H1 (cell line): ENCODE measurements around the gene CALD1. TPM values are rescaled to one million over a fixed set of nuclear protein-coding genes. Genes with fewer than 3 reads are reported as not detected.

Experiments used
- CTCF ChIA-PET: fragments of 300-600 bp; sonication (Branson Sonifier 250); formaldehyde crosslinking; loops from one replicate; lab custom pipeline; 2021; ENCODE audit not compliant: partially characterized antibody; lab: Charles Lee
- POLR2A ChIA-PET: fragments of 300-600 bp; sonication (Branson Sonifier 250); formaldehyde crosslinking; loops from one replicate; lab custom pipeline; 2021; ENCODE audit warnings: inconsistent platforms; ENCODE audit not compliant: partially characterized antibody; lab: Charles Lee
- DNase-seq, 2 experiments: peaks; one replicate each; pipeline versions ENCODE4 v3.0.0 to v3.0.0-alpha.2; 2010 to 2022; ENCODE audit warnings: low spot score in 2 of 2, low read depth in 1 of 2, mixed read lengths in 1 of 2
- FAIRE-seq: peaks from 2 replicates; lab custom pipeline; 2011; peaks lifted over from hg19 to GRCh38; lab: Jason Lieb, UNC
- H2AFZ ChIP-seq: 2 replicates; pipeline ENCODE4 v1.8.1; 2012; ENCODE audit warnings: low read length, inconsistent platforms
- H2AK5ac ChIP-seq: 2 replicates; pipeline ENCODE4 v1.6.1; 2013; ENCODE audit warnings: low read depth, low read length
- H2BK120ac ChIP-seq: replicated peaks from 2 replicates; pipeline ENCODE3; 2013; ENCODE audit warnings: low read depth, low read length, inconsistent platforms
- H2BK12ac ChIP-seq: 2 replicates; pipeline ENCODE4 v1.6.1; 2013; ENCODE audit warnings: low read depth, low read length
- H2BK15ac ChIP-seq: 2 replicates; pipeline ENCODE4 v1.6.1; 2013; ENCODE audit warnings: low read length
- H2BK20ac ChIP-seq: 2 replicates; pipeline ENCODE4 v1.6.1; 2013; ENCODE audit warnings: low read length
- H2BK5ac ChIP-seq: 2 replicates; pipeline ENCODE4 v1.6.1; 2013; ENCODE audit warnings: low read depth, low read length
- H3K14ac ChIP-seq: 2 replicates; pipeline ENCODE4 v1.6.1; 2013; ENCODE audit warnings: inconsistent platforms; ENCODE audit not compliant: insufficient read length
- H3K18ac ChIP-seq: 2 replicates; pipeline ENCODE4 v1.6.1; 2013; ENCODE audit warnings: low read length; ENCODE audit errors: extremely low read depth
- H3K23ac ChIP-seq: 2 replicates; pipeline ENCODE4 v1.6.1; 2013; ENCODE audit warnings: inconsistent platforms; ENCODE audit not compliant: insufficient read length
- H3K23me2 ChIP-seq: 2 replicates; pipeline ENCODE4 v1.6.1; 2013; ENCODE audit warnings: low read depth, low read length
- H3K27ac ChIP-seq: 2 replicates; pipeline ENCODE4 v1.6.1; 2011; ENCODE audit warnings: low read depth, low read length, inconsistent platforms
- H3K27me3 ChIP-seq, 4 experiments: replicated peaks in 1 of 4; 1 replicate in 1 of 4; 2 replicates in 3 of 4; pipeline versions ENCODE4 v1.6.1 to v1.8.1; 2011 to 2013; ENCODE audit warnings: low read length in 3 of 4, mild to moderate bottlenecking in 3 of 4, inconsistent platforms in 2 of 4, mixed read lengths in 2 of 4, moderate library complexity in 1 of 4; ENCODE audit not compliant: control insufficient read depth in 3 of 4, insufficient read depth in 3 of 4; ENCODE audit errors: extremely low read depth in 1 of 4
- H3K36me3 ChIP-seq, 4 experiments: 2 replicates each; pipeline versions ENCODE4 v1.6.1 to v1.8.1; 2011 to 2013; ENCODE audit warnings: mild to moderate bottlenecking in 4 of 4, low read length in 3 of 4, moderate library complexity in 2 of 4, control low read depth in 1 of 4, inconsistent platforms in 1 of 4; ENCODE audit not compliant: insufficient read depth in 4 of 4, control insufficient read depth in 2 of 4
- H3K4ac ChIP-seq: replicated peaks from 2 replicates; pipeline ENCODE3; 2013; ENCODE audit warnings: low read length, low read depth, mixed read lengths, inconsistent platforms; ENCODE audit not compliant: insufficient read length
- H3K4me1 ChIP-seq, 4 experiments: replicated peaks in 1 of 4; 1 replicate in 1 of 4; 2 replicates in 3 of 4; pipeline versions ENCODE4 v1.6.1 to v1.8.1; 2011 to 2013; ENCODE audit warnings: low read length in 3 of 4, inconsistent platforms in 2 of 4, mixed read lengths in 1 of 4; ENCODE audit not compliant: insufficient read depth in 4 of 4, control insufficient read depth in 3 of 4
- H3K4me2 ChIP-seq, 2 experiments: 2 replicates each; pipeline versions ENCODE4 v1.6.1 to v1.8.1; 2011 to 2013; ENCODE audit warnings: low read depth in 2 of 2, low read length in 2 of 2, control low read depth in 1 of 2, inconsistent platforms in 1 of 2, mild to moderate bottlenecking in 1 of 2; ENCODE audit not compliant: insufficient read depth in 1 of 2
- H3K4me3 ChIP-seq, 4 experiments: fragments of 200-600, 300-600 bp in 1 of 4; sonication (generic), shearing (Covaris generic), sonication (Bioruptor Twin) in 1 of 4; 2 replicates each; pipeline versions ENCODE4 v1.5.1 to v1.8.1; 2011 to 2016; ENCODE audit warnings: low read length in 4 of 4, low read depth in 3 of 4, control low read depth in 2 of 4, inconsistent platforms in 2 of 4, mild to moderate bottlenecking in 2 of 4, mixed read lengths in 1 of 4, moderate library complexity in 1 of 4; ENCODE audit not compliant: insufficient read depth in 2 of 4; ENCODE audit errors: extremely low read depth in 1 of 4
- H3K56ac ChIP-seq: replicated peaks from 2 replicates; pipeline ENCODE3; 2013; ENCODE audit warnings: low read depth, mild to moderate bottlenecking, mixed read lengths, low read length, inconsistent platforms; ENCODE audit not compliant: insufficient read length
- H3K79me1 ChIP-seq: 2 replicates; pipeline ENCODE4 v1.6.1; 2013; ENCODE audit warnings: low read depth, low read length, control low read depth
- H3K79me2 ChIP-seq, 2 experiments: 2 replicates each; pipeline versions ENCODE4 v1.6.1 to v1.8.1; 2012 to 2013; ENCODE audit warnings: low read length in 2 of 2, mild to moderate bottlenecking in 2 of 2, inconsistent platforms in 1 of 2; ENCODE audit not compliant: insufficient read depth in 2 of 2, control insufficient read depth in 1 of 2
- H3K9ac ChIP-seq, 4 experiments: replicated peaks in 1 of 4; 1 replicate in 1 of 4; 2 replicates in 3 of 4; pipeline versions ENCODE4 v1.6.1 to v1.8.1; 2011 to 2013; ENCODE audit warnings: low read depth in 3 of 4, low read length in 3 of 4, control low read depth in 2 of 4, mild to moderate bottlenecking in 2 of 4, moderate library complexity in 2 of 4, inconsistent platforms in 1 of 4; ENCODE audit errors: extremely low read depth in 1 of 4
- H3K9me3 ChIP-seq, 2 experiments: 2 replicates each; pipeline versions ENCODE4 v1.6.1 to v1.8.1; 2012 to 2013; ENCODE audit warnings: mild to moderate bottlenecking in 2 of 2, moderate library complexity in 2 of 2, control low read depth in 1 of 2, inconsistent platforms in 1 of 2, low read depth in 1 of 2, low read length in 1 of 2, mixed read lengths in 1 of 2; ENCODE audit not compliant: insufficient read depth in 2 of 2
- H4K20me1 ChIP-seq, 2 experiments: replicated peaks in 1 of 2; 2 replicates each; pipeline versions ENCODE3 to v1.8.1; 2011 to 2013; ENCODE audit warnings: inconsistent platforms in 2 of 2, low read length in 2 of 2, mild to moderate bottlenecking in 1 of 2; ENCODE audit not compliant: insufficient read depth in 2 of 2, control insufficient read depth in 1 of 2
- H4K5ac ChIP-seq: 2 replicates; pipeline ENCODE4 v1.6.1; 2013; ENCODE audit warnings: low read length, low read depth, mixed read lengths, inconsistent platforms; ENCODE audit not compliant: insufficient read length
- H4K8ac ChIP-seq: 2 replicates; pipeline ENCODE4 v1.8.0; 2013; ENCODE audit warnings: mild to moderate bottlenecking, moderate library complexity, low read length, inconsistent platforms; ENCODE audit not compliant: insufficient read depth; ENCODE audit errors: extremely low read depth
- H4K91ac ChIP-seq: replicated peaks from 2 replicates; pipeline ENCODE3; 2013; ENCODE audit warnings: low read length, mixed read lengths, inconsistent platforms; ENCODE audit not compliant: insufficient read length
- RXRA ChIP-seq: IDR thresholded peaks from 2 replicates; pipeline ENCODE4 v1.6.1; 2011; ENCODE audit warnings: low read depth, mild to moderate bottlenecking, low read length, moderate library complexity; ENCODE audit not compliant: insufficient read depth
- WGBS, 2 experiments: shearing (Covaris generic) in 1 of 2; methylation state at CpG; one replicate each; pipeline versions ENCODE4 v1.1.6 to v1.1.7; 2013 to 2015; ENCODE audit warnings: low lambda C conversion rate in 2 of 2, mixed read lengths in 2 of 2, inconsistent platforms in 1 of 2, low coverage in 1 of 2, missing lambda C conversion rate in 1 of 2; ENCODE audit not compliant: insufficient replicate concordance in 2 of 2, insufficient coverage in 1 of 2, insufficient read length in 1 of 2; ENCODE audit errors: extremely low coverage in 1 of 2, missing lambda C conversion rate in 1 of 2; 5-methylcytosine and 5-hydroxymethylcytosine counted together
- polyA plus RNA-seq, 7 experiments: library from polyadenylated mRNA; depleted of rRNA in 3 of 7; stranded (reverse) in 5 of 7; unstranded in 2 of 7; fragments of >200 nt in 5 of 7; fragments of 200-250 nt in 2 of 7; gene quantifications; 1 replicate in 5 of 7; 2 replicates in 1 of 7; 4 replicates in 1 of 7; pipeline versions ENCODE4 v1.2.1 to v1.2.3, GENCODE V29; 2011 to 2013; ENCODE audit warnings: missing spikeins in 2 of 7, mixed read lengths in 2 of 7
- total RNA-seq: library from RNA; stranded (reverse); fragmentation: NEBNext Ultra II Directional; extraction: Animal tissue kit (Norgen Biotek cat#: 25700); gene quantifications from 2 replicates; pipeline ENCODE4 v1.2.1, GENCODE V29; 2021
- TF ChIP-seq, protein P1 (sequence below): IDR thresholded peaks from 2 replicates; pipeline ENCODE4 v1.6.1; 2011; ENCODE audit warnings: low read length, improper control_type of control experiment

CALD1 gene
- total and polyA plus RNA-seq, 2 of the 8 experiments (the other 6 are each of a cell fraction or from before 2014, with no cell fraction given) = 34.3 to 177 TPM

DNA sequence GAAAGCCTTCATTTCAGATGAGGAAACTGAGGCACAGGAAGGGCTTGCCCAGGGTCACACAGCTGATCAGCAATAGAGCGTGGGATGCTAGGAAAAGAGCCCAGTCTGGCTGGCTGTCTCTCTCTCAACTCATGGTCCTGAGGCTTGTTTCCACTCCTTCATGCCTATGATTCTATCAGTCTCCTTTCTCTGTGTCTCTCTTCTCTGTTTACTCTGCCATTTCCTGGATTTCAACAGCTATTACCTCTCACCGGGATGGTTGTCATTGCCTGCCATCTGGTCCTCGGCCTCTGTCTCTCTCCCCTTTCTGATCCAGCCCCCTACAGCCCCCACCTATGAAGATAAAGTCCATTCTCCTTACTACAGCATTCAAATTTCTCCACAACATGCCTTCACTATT lies 113.5 kb downstream of the CALD1 start:
- POLR2A ChIA-PET = interaction anchor here (1.1 kb wide), 1 partner anchor 16 kb away, joined by 3 read pairs; no protein-coding TSS in a partner anchor
- FAIRE-seq = no peak
- Histone ChIP-seq H3K4me2 (peak overlapping the region; percentile 81 to 98; a peak in 2 of 4 replicates), H3K9me3 (no peaks in the 10 kb centered on the region), H3K79me2 (peaks cover 0 to 53% of the 10 kb centered on the region in 2 experiments; a peak in 3 of 4 replicates), H3K79me1 (no peaks in the 10 kb centered on the region; the same call in 1 of the 2 replicates), H2BK20ac (no peak overlapping the region), H3K18ac (no peak overlapping the region), H4K8ac (no peak overlapping the region), H3K36me3 (peaks cover 0 to 5% (median 0%) of the 10 kb centered on the region in 4 experiments; a peak in 1 of 8 replicates), H3K4me3 (0 out of 8 replicates have a peak overlapping the region, but pooled peaks of 1 of the 4 experiments have one; percentile 80), H4K91ac (no peak overlapping the region), H3K4ac (no peak overlapping the region), H4K20me1 (no peaks in the 10 kb centered on the region), H2BK5ac (no peak overlapping the region), H3K23me2 (peaks cover 3% of the 10 kb centered on the region; the same call in 1 of the 2 replicates), H3K4me1 (peaks cover 2 to 14% (median 6%) of the 10 kb centered on the region in 4 experiments; a peak in 5 of 7 replicates), H4K5ac (no peak overlapping the region), H2BK15ac (no peak overlapping the region), H3K56ac (no peak overlapping the region), H3K23ac (no peak overlapping the region), H3K14ac (no peak overlapping the region), H2AK5ac (no peak overlapping the region), H2AFZ (no peak overlapping the region), H3K27ac (no peak overlapping the region), H3K9ac (no peak overlapping the region), H2BK120ac (no peak overlapping the region), H2BK12ac (no peak overlapping the region), H3K27me3 (no peaks in the 10 kb centered on the region)
- DNase-seq = no peak
- WGBS, 2 experiments = 79% methylated on average over 3 of the region's 3 CpGs; no CpG with 5 or more reads in 1 of the 2 experiments
- CTCF ChIA-PET = interaction anchor here (1.6 kb wide), 2 partner anchors 169 to 207 kb away, joined by 3 to 5 read pairs; no protein-coding TSS in a partner anchor
- TF ChIP-seq, protein P1, sequence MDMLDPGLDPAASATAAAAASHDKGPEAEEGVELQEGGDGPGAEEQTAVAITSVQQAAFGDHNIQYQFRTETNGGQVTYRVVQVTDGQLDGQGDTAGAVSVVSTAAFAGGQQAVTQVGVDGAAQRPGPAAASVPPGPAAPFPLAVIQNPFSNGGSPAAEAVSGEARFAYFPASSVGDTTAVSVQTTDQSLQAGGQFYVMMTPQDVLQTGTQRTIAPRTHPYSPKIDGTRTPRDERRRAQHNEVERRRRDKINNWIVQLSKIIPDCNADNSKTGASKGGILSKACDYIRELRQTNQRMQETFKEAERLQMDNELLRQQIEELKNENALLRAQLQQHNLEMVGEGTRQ = no peak
- TF ChIP-seq RXRA = no peak
